ENCODE measurements around the gene P4HA2. TPM values are rescaled to one million over a fixed set of nuclear protein-coding genes. Genes with fewer than 3 reads are reported as not detected.

The P4HA2 gene
- total and polyA plus RNA-seq, 2 experiments from 2014 or later: 139 to 246 TPM

DNA sequence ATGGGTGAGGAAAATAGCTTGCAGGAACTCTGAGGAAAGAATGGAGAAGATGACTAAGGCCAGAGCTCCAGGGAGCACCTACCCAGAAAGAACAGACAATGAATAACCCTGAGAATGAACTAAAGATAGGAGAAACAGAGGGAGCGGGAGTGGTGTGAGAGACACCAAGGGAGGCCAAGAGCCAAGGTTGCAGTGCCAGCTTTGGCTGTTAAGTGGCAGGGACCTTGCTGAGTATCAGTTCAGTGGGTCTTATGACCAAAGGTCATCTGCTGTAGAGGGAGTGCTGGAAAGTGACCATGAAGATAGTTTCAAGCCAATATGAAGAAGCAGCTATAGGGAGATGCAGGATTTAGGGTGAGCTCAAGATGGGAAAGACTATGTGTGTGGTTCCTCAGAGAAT lies 16.7 kb downstream of the P4HA2 start:
- Histone ChIP-seq H3K4me1 (ENCODE audit: insufficient read depth) (no peaks in the 10 kb centered on the region), H3K9me2 (replicated peaks; ENCODE audit: insufficient read depth) (no peaks in the 10 kb centered on the region), H3K36me3 (replicated peaks; ENCODE audit: insufficient read depth, low read depth) (no peaks in the 10 kb centered on the region), H4K20me1 (ENCODE audit: insufficient read depth, poor library complexity, severe bottlenecking) (no peaks in the 10 kb centered on the region), H3K4me3 (no peak overlapping the region), H3K27me3 (no peaks in the 10 kb centered on the region), H3K79me2 (no peaks in the 10 kb centered on the region), H3K9me3 (ENCODE audit: low read depth) (no peaks in the 10 kb centered on the region), H3K27ac (no peak overlapping the region), H2AFZ (no peak overlapping the region), H3K4me2 (no peak overlapping the region)
- no peak for DNase-seq (ENCODE audit: low spot score)
- WGBS (ENCODE audit: low lambda C conversion rate, missing lambda C conversion rate): 100% methylated on average over 1 of the region's 1 CpG
- TF ChIP-seq, protein P1, sequence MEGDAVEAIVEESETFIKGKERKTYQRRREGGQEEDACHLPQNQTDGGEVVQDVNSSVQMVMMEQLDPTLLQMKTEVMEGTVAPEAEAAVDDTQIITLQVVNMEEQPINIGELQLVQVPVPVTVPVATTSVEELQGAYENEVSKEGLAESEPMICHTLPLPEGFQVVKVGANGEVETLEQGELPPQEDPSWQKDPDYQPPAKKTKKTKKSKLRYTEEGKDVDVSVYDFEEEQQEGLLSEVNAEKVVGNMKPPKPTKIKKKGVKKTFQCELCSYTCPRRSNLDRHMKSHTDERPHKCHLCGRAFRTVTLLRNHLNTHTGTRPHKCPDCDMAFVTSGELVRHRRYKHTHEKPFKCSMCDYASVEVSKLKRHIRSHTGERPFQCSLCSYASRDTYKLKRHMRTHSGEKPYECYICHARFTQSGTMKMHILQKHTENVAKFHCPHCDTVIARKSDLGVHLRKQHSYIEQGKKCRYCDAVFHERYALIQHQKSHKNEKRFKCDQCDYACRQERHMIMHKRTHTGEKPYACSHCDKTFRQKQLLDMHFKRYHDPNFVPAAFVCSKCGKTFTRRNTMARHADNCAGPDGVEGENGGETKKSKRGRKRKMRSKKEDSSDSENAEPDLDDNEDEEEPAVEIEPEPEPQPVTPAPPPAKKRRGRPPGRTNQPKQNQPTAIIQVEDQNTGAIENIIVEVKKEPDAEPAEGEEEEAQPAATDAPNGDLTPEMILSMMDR (IDR thresholded peaks at IDR 0.05; ENCODE audit: poor library complexity): no peak

DNA sequence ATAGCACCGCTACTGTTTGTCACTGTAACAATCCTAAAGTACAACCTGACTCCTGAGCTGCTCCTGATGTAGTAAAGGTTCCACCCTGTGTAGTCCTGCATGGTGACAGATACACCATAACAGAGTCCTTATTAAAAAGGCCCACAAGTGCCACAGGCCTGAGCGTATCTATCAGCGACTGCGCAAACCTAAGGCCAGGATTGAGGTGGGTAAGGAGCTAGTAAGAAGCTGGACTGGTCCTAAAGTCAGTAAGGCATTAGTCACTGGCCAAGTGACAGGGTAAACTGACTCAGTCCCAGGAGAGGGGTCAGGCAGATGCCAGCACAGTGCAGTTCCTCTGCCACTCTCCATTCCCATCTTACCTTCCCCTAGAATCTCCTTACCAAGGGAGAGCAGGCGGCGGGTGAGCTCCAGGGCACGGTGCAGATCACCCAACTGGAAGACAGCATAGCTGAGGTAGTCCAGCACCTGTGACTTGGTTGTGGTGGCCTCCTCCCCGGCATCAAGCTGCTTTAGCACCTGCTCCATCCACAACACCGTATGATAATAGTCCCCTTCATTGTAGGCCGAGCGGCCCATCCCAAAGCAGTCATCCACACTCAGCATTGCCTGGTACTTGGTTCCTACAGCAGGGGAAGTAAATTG lies 17.6 kb downstream of the P4HA2 start:
- DNase-seq (ENCODE audit: low spot score): no peak
- Histone ChIP-seq H3K4me1 (ENCODE audit: insufficient read depth) (no peaks in the 10 kb centered on the region), H3K9me3 (ENCODE audit: low read depth) (no peaks in the 10 kb centered on the region), H3K27me3 (no peaks in the 10 kb centered on the region), H3K9me2 (replicated peaks; ENCODE audit: insufficient read depth) (no peaks in the 10 kb centered on the region), H3K36me3 (replicated peaks; ENCODE audit: insufficient read depth, low read depth) (no peaks in the 10 kb centered on the region), H3K79me2 (no peaks in the 10 kb centered on the region), H3K4me2 (no peak overlapping the region), H3K4me3 (no peak overlapping the region), H2AFZ (no peak overlapping the region), H4K20me1 (ENCODE audit: insufficient read depth, poor library complexity, severe bottlenecking) (no peaks in the 10 kb centered on the region), H3K27ac (no peak overlapping the region)
- WGBS (ENCODE audit: low lambda C conversion rate, missing lambda C conversion rate): 97% methylated on average over 11 of the region's 11 CpGs
- TF ChIP-seq EZH2 (IDR thresholded peaks at IDR 0.05; ENCODE audit: borderline replicate concordance): no peak
- no peak for TF ChIP-seq EZH2phosphoT487 (IDR thresholded peaks at IDR 0.05; ENCODE audit: low read depth, severe bottlenecking, unreplicated experiment)
- TF ChIP-seq, protein P1 (IDR thresholded peaks at IDR 0.05; ENCODE audit: poor library complexity): no peak

DNA sequence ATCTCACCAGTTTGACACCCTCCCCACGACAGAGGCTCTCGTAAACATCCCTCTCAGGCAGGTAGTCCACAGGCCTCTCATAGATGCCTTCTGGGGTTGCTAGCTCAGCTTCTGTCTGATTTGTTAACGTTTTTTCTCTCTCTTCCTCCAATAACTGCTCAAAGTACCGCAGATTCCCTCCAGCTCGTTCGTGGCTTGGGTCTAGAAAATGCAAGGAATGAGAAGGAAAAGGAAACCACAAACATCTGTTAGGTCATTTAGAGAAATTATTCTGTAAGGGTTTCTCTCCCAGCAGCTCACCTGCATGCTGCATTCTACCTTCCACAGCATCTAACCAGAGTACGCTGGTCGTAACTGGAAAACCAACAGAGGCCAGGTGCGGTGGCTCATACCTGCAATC lies 18.5 kb downstream of the P4HA2 start:
- Histone ChIP-seq H3K27me3 (no peaks in the 10 kb centered on the region), H3K9me2 (replicated peaks; ENCODE audit: insufficient read depth) (no peaks in the 10 kb centered on the region), H3K27ac (no peak overlapping the region), H3K4me3 (no peak overlapping the region), H3K36me3 (replicated peaks; ENCODE audit: insufficient read depth, low read depth) (no peaks in the 10 kb centered on the region), H3K4me2 (no peak overlapping the region), H4K20me1 (ENCODE audit: insufficient read depth, poor library complexity, severe bottlenecking) (no peaks in the 10 kb centered on the region), H3K4me1 (ENCODE audit: insufficient read depth) (no peaks in the 10 kb centered on the region), H3K79me2 (no peaks in the 10 kb centered on the region), H3K9me3 (ENCODE audit: low read depth) (no peaks in the 10 kb centered on the region), H2AFZ (no peak overlapping the region)
- DNase-seq (ENCODE audit: low spot score): no peak
- 80% methylated on average over 9 of the region's 9 CpGs for WGBS (ENCODE audit: low lambda C conversion rate, missing lambda C conversion rate)
- TF ChIP-seq EZH2 (IDR thresholded peaks at IDR 0.05; ENCODE audit: borderline replicate concordance) (no peak), EZH2phosphoT487 (IDR thresholded peaks at IDR 0.05; ENCODE audit: low read depth, severe bottlenecking, unreplicated experiment) (no peak)
- TF ChIP-seq, protein P1 (IDR thresholded peaks at IDR 0.05; ENCODE audit: poor library complexity): no peak

DNA sequence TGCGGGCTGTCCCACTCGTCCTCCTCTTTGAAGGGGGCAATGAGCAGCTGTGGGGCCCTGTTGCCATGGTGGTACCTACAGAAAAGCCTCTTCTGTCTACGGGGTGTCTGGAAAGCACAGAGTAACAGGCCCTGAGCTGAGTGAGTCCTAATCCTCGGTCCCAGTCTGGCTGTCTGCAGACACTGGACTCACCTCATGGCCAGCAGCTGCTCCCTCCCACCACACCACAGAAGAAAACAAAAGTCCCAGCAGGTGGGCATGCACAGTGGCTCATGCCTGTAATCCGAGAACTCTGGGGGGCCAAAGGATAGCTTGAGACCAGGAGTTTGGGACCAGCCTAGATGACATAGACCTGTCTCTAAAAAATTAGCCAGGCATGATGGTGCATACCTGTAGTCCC lies 19.9 kb downstream of the P4HA2 start:
- no peaks in the 10 kb centered on the region for H3K36me3 ChIP-seq (replicated peaks; ENCODE audit: insufficient read depth, low read depth)
- H3K27me3 ChIP-seq: no peaks in the 10 kb centered on the region
- H3K4me1 ChIP-seq (ENCODE audit: insufficient read depth): no peaks in the 10 kb centered on the region
- no peaks in the 10 kb centered on the region for H4K20me1 ChIP-seq (ENCODE audit: insufficient read depth, poor library complexity, severe bottlenecking)
- no peak overlapping the region for H2AFZ ChIP-seq
- H3K79me2 ChIP-seq: no peaks in the 10 kb centered on the region
- no peaks in the 10 kb centered on the region for H3K9me2 ChIP-seq (replicated peaks; ENCODE audit: insufficient read depth)
- H3K9me3 ChIP-seq (ENCODE audit: low read depth): no peaks in the 10 kb centered on the region
- WGBS (ENCODE audit: low lambda C conversion rate, missing lambda C conversion rate): 83% methylated on average over 5 of the region's 5 CpGs
- TF ChIP-seq EZH2phosphoT487 (IDR thresholded peaks at IDR 0.05; ENCODE audit: low read depth, severe bottlenecking, unreplicated experiment) (no peak), EZH2 (IDR thresholded peaks at IDR 0.05; ENCODE audit: borderline replicate concordance) (no peak)
- TF ChIP-seq, protein P1 (IDR thresholded peaks at IDR 0.05; ENCODE audit: poor library complexity): no peak
- no peak overlapping the region for H3K4me3 ChIP-seq
- no peak for DNase-seq (ENCODE audit: low spot score)
- H3K27ac ChIP-seq: no peak overlapping the region
- H3K4me2 ChIP-seq: no peak overlapping the region
